HG03108 (cell line): Measurements from ENCODE around the gene IQGAP2.

ENCODE experiments used
- ATAC-seq: cut with Tn5 transposase; IDR thresholded peaks from one replicate; pipeline ENCODE4 v1.9.1; 2021; ENCODE audit warnings: moderate library complexity; ENCODE audit not compliant: unreplicated experiment

Gene IQGAP2

DNA sequence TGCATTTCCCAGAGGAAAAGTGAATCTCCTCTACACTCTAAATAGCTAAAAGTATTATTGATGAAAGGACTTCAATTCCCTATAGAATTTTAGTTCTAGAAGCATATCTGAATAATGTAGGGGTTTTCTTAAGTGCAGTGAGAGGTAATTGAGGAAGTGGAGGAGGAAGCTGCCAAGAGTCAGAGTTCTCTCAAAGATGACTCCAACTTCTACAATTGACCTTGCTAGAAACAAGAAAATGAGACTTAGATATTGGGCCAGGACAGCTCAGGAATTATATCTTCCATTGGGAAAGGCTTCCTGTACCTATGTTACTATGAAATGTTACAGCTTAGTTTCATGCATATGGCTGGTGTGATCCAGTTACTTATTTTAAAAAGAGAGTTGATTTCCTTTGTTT lies 302.5 kb downstream of the IQGAP2 start:
- no peak for ATAC-seq

DNA sequence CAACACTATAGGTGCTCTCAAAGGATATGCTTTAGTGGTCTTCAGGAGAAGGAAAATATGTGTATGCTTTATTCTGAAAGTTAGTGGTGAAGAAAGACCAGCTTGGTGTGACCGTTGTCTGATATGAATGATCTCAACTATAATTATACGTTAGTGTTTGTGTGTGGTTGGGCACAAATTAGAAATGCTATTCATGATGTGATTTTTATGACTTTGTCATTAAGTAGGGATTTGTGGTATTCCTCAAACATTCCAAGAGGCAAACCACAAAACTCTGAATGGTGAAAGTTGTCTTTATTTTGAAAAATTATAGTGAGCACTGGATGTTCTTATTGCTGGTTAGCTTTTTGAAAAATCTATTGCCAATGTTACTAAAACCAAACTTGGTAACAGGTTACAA lies 306.7 kb downstream of the IQGAP2 start:
- no peak for ATAC-seq

DNA sequence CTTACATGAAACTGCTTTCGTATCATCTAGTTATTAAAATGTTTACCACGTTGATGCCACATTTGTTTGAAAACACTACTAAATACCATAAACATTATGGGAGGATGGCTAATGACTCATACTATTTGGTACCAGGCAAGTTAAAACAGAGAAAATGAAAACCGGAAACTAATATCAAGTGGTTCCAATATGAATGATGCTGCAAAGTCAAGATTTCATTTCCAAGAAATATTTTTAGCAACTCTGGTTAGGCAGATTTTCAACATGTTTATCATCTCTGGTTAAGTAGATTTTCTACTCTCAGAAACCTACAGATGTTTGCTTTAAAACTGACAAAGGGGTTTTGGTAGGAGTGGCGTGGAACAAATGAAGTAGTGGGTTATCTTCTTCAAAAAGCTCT lies 307.9 kb downstream of the IQGAP2 start:
- ATAC-seq, result peak; percentile 71

DNA sequence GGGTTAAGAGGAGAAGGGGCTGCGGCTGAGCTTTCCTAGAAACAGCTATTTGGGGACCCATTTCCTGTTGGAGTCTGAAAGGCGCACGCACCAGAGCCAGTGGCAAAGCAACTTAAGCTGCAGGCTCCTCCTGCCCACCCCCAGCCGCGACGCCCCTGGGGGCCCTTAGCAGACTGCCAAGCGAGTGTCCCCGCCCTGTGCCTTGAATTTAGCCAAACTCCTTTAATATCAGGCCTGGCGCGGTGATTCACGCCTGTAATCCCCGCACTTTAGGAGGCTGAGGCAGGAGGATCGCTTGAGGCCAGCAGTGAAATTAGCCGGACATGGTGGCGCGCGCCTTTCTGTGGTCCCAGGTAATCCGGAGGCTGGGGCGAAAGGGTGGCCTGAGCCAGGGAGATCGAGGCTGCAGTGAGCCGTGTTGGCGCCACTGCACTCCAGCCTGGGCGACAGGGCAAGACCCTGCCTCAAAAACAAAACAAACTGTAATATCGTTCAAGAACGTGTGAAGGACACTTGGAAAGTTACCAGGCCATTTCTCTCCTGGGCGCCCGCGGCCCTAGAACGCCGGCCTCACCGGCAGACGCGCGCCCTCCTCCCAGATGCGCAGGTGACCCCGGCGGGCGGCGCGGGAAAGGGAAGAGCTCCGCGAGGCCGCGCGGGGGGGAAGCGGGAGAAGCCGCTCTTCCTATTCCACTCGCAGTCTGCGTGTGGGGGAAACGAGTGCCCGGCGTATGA lies 311.8 kb downstream of the IQGAP2 start:
- ATAC-seq, result no peak

DNA sequence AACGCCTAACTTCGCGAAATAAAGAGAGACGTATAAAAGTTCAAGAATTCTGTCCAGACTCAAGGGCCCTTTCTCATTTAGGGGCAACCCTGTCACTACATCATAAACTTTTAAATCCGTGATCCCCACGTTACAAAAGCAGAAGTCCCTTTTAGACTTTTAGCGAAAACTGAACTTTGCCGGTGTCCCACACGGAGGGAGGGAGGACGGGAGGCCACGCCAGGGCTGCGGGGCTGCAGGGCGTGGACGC lies 312.3 kb downstream of the IQGAP2 start:
- no peak for ATAC-seq

DNA sequence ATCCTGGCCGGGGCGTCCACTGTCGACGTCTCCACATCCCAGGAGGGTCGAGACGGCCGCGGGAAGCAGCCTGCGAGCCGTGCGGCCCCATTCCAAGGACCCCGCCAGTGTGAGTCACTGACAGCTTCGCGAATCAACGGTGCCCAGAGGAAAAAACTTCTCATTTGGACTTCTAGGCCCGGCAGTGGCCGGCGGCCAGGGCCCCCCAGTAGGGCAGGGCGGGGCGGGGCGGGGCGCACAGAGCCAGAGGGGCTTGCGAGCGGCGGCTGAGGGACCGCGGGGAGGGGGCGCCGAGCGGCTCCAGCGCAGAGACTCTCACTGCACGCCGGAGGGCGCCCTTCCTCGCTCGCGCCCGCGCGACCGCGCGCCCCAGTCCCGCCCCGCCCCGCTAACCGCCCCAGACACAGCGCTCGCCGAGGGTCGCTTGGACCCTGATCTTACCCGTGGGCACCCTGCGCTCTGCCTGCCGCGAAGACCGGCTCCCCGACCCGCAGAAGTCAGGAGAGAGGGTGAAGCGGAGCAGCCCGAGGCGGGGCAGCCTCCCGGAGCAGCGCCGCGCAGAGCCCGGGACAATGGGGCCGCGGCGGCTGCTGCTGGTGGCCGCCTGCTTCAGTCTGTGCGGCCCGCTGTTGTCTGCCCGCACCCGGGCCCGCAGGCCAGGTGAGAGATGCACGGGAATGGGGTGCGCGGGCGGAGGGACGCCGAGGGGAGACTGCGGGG lies 312.8 kb downstream of the IQGAP2 start, which contains the start of gene F2R:
F2R (plus strand) TSS at position 391 of the 720 bp plus-strand sequence; CDS start at position 573, 182 bp downstream.
- ATAC-seq, result no peak

DNA sequence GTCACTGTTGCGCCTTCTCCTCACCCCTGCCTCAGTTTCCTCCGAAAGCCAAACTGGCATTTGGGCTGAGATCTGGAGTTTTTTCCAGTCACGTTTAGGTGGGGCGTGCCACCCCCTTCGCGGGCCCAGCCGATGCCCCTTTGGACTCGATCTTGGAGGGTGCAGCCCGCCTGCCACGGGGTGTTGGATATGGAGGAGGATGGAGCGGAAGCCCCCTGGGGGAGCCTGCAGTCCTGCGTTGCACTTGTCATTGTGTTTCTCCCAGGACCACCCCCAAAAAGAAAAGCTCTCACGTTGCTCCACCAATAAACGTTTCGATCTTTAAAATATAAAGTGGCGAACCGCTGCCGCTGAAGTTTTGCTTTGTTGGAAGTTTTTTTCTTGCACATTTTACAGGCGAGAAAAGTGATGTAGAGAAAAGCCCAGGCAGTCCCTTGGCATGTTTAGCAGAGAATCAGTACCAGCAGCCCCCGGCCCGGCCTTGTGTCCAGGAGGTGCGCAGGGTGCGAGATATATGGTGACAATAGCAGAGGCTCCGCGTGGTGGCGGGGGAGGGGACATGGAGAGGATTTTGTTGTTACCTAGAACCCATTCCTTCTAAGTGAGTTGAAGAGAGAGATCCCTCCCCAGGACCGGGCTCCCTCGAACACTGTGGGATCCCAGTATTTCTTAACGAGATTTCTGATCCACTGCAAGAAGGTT lies 313.5 kb downstream of the IQGAP2 start:
- no peak for ATAC-seq

DNA sequence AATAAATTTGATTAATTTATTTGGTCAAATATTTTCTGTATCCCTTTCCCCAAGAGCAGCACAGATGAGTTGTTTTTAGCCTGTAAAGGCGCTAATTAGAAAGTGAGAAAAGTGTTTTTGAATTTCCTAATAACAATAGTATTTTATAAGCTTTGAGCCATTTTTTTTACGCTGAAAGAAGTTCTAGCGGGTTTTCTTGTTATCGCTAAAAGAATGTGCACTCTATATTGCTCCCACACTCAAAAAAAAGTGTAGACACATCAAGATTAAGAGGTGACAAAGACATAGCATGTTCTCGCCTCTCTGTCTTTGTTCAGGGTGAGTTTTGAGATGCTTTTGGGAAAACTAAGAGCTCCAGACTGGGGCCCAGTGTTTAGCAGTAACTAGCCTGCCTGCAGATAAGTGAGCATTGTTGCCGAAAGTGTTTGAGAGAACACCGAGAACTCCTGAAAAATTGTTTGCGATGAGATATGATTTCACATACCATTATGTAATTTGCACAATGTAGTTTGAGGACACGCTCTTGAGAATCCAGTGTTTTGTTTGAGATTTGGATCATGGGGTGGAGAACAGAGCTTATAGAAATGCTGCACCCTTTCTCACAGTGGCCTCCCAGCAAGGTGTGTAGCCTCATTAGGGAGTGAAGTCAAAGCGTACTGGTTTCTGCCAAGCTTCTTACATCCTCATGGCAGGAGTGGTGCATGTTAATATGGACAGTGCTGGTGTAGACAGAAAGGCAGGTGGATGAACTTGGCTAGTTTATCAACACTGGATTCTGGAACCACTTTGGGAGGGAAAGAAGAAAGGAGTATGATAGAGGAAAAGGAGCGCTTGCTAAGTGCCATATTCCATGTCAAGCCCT lies 314.4 kb downstream of the IQGAP2 start:
- ATAC-seq, result no peak

DNA sequence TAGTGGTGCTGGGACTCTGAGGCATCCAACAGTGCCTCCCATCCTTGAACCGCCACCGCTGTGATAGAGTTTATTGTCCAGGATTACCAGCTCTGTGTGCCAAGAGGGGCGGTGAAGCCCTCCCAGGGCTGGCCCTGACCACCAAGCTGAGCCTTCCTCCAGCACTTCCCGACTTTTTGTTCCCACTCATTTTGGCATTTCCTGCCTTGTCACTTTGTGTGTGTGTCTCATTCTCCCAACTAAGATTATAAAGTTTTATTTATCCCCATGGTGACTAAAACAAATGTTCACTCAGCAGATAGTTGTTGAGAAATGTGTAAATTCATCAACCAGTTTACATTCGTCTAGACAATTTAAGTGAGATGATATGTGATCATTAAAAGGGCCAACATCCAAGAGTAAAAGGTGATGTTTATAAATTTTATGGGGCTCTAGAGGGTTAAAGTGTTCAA lies 315.3 kb downstream of the IQGAP2 start:
- ATAC-seq, result no peak

DNA sequence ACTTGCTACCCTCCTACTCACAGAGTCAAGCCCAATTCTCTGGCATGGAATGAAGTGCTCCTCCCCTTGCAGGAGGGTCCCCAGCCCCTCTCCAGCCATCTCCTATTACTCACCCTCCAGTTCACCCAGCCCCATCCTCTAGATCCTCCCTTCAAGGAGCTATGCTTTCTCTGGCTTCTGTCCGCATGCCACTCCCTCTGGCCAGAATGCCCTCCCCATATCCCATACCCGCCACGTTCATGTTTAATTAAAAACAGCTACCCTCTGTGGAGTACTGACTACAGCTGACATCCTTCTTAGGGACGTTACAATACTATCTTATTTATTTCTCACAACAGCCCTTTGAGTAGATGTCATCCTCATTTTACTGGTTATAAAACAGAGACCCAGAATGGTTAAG lies 315.8 kb downstream of the IQGAP2 start:
- ATAC-seq, result no peak

DNA sequence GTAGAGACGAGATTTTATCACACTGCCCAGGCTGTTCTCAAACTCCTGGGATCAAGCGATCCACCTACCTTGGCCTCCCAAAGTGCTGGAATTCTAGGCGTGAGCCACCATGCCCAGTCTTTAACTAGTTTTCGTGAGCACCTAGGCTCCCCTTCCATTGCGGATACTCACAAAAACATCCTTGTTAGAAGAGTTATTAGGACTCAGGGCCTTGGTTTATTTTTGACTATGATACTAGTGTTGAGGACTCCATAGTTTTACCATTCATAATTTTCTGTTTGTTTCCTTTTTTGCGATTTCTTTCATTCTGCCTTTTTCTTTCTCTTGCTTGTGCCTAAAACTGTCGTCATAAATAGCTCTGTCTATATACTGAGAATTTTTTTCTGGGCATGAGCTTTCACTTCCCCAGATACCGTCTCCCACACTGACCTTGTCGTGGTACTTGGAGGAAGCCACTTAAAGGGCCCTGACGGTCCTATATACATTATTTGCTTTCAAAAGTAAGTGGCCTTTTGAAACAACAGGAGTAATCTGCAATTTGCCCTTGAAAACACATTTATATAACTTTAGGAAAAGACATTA lies 318.0 kb downstream of the IQGAP2 start:
- ATAC-seq, result peak; percentile 96

DNA sequence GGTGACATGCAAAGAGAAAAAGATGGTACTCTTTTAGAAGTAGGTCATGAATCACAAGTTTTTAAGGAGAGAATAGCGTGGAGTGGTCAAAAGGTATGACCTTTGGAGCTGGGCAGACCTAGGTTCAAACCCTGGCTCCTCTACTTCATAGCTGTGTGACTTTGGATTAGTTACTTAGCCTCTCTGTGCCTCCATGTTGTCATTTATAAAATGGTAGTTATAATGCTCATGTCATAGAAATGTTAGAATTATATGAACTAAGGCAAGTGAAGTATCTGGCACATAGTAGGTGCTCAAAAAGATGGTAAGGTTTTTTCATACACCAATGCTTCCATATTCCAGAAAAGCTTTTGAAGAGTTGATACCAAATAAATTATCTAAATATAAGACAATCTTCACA lies 320.2 kb downstream of the IQGAP2 start:
- ATAC-seq, result no peak

DNA sequence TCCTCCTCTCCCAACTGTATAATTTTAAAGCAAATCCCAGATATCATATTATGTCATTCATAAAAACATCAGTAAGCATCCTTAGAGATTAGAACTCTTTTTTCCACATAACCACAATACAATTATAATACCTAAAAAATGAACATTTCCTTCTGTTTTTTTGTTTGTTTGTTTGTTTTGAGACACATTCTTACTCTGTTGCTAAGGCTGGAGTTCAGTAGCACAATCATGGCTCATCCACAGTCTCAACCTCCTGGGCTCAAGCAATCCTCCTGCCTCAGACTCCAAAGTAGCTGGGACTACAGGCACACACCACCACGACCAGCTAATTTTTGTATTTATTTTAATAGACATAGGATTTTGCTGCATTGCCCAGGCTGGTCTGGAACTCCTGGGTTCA lies 320.8 kb downstream of the IQGAP2 start:
- ATAC-seq, result no peak

DNA sequence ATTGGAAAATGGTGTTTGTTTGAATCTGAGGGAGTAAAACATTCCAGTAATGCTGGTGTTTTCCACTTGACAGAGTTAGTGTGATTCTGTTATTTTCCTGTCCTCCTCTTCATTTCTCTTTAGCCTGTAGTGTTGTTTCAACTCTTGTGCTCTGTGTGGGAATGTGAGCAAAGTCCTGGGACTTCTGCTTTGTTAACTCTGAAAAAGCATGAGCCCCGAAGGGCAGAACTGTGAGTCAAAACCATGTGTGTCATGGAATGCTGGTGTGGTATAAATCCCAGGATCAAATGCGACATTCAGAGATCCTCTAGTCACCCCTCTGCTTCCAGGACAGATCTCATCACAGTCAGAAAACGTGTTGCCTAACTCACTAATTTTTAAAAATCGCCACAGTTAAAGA lies 321.8 kb downstream of the IQGAP2 start:
- ATAC-seq, result no peak

DNA sequence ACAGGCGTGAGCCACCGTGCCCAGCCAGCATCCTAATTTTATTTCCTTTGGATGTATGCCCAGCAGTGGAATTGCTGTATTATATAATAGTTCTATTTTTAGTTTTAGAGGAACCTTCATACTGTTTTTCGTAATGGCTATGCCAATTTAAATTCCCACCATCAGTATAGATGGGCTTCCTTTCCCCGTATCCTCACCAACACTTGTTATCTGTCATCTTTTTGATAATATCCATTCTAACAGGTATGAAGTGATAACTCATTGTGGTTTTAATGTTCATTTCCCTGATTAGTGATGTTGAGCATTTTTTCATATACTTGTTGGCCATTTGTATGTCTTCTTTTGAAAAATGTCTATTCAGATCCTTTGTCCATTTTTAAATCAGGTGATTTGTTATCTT lies 325.9 kb downstream of the IQGAP2 start:
- no peak for ATAC-seq

DNA sequence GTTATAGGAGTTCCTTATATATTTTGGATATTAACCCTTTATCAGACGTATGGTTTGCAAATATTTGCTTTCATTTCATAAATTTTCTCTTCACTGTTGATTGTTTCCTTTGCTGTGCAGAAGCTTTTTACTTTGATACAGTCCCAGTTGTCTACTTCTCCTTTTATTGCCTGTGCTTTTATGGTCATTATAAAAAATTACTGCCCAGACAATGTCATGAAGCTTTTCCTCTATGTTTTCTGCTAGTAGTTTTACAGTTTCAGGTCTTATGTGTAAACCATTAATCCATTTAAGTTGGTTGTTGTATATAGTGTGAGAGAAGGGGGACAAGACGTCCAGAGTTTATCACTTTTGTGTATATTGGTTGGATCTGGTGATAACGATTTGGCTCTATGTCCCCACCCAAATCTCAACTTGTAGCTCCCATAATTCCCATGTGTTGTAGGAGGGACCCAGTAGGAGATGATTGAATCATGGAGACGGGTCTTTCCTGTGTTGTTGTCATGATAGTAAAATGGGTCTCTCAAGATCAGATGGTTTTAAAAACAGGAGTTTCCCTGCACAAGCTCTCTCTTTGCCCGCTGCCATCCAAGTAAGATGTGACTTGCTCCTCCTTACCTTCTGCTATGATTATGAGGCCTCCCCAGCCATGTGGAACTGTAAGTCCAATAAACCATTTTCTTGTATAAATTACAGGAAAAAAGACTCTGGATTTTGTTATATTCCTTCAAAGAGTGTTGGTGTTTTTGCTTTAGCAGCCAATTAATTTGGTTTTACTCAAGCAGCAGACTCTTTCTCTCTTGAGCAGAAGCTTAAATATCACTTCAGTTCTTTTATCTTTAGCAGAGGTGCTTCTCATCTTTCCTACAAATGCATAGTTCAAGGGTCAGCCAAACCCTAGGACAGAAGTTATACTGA lies 326.5 kb downstream of the IQGAP2 start:
- no peak for ATAC-seq

DNA sequence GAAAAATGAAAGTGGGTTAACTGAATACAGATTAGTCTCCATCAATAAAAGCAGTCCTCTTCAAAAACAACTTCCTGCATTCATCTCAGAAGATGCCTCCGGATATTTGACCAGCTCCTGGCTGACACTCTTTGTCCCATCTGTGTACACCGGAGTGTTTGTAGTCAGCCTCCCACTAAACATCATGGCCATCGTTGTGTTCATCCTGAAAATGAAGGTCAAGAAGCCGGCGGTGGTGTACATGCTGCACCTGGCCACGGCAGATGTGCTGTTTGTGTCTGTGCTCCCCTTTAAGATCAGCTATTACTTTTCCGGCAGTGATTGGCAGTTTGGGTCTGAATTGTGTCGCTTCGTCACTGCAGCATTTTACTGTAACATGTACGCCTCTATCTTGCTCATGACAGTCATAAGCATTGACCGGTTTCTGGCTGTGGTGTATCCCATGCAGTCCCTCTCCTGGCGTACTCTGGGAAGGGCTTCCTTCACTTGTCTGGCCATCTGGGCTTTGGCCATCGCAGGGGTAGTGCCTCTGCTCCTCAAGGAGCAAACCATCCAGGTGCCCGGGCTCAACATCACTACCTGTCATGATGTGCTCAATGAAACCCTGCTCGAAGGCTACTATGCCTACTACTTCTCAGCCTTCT lies 329.4 kb downstream of the IQGAP2 start:
- no peak for ATAC-seq

DNA sequence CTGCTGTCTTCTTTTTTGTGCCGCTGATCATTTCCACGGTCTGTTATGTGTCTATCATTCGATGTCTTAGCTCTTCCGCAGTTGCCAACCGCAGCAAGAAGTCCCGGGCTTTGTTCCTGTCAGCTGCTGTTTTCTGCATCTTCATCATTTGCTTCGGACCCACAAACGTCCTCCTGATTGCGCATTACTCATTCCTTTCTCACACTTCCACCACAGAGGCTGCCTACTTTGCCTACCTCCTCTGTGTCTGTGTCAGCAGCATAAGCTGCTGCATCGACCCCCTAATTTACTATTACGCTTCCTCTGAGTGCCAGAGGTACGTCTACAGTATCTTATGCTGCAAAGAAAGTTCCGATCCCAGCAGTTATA lies 329.9 kb downstream of the IQGAP2 start:
- ATAC-seq, result no peak

DNA sequence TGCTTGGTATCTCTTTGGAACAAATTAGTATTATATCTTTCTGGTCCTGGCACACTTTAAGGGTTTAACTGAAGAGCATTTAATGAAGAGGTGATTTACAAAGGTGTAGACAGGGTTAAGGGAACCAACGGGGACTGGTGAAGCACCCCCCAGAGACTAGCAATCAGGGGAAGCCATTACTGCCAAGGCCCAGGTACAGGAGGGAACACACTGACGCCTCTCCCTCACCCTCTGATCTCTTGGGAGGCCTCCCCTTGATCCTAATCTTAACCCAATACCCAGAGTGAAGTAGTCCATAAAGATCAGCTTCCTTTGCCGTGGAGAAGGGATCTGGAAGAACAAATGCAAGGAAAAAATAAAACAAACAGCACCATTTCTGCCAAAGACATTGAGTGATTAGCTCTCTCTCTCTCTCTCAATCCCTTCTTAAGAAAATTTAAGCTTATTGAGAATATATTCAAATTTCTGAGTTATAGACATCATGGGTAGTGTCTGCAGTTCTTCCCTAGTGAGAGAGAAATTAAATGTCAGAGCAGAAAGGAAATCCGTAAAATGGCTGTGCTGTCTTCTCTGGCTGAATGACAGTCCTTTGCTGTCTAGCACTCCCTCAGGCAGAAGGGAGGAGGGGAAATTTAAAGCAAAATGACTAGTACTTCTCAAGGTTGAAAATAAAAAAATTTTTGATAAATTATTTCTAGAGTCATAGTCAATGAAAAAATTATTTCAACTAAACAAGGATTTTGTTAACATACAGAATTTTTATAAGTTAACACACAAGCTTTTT lies 332.9 kb downstream of the IQGAP2 start:
- ATAC-seq, result no peak
